Psoas muscle (tissue), 8 donors: Measurements from ENCODE around the gene CDC42SE2. TPM values are rescaled to one million over a fixed set of nuclear protein-coding genes. Genes with fewer than 3 reads are reported as not detected.

ENCODE experiments used
- ATAC-seq, 4 donors: fragments of 200-7000 bp; cut with Tn5 transposase; one replicate each; pipeline ENCODE4 v1.9.1; 2020; ENCODE audit warnings: moderate library complexity in 3 of 4, mild to moderate bottlenecking in 2 of 4
- DNase-seq, 2 donors: peaks; one replicate each; pipeline ENCODE4 v3.0.0-alpha.2; 2020
- H3K27ac ChIP-seq: fragments of 200-600 bp; one replicate; pipeline ENCODE4 v1.8.0; 2022
- H3K27me3 ChIP-seq, 3 donors: fragments of 200-600 bp in 1 of 3; one replicate each; pipeline versions ENCODE4 v1.6.1 to v1.8.0; 2013 to 2022; ENCODE audit warnings: low read length in 2 of 3, mild to moderate bottlenecking in 2 of 3, moderate library complexity in 1 of 3; ENCODE audit not compliant: insufficient read depth in 3 of 3
- H3K36me3 ChIP-seq, 2 donors: fragments of 200-600 bp in 1 of 2; one replicate each; pipeline versions ENCODE4 v1.6.1 to v1.8.0; 2013 to 2022; ENCODE audit warnings: low read depth in 1 of 2, mild to moderate bottlenecking in 1 of 2, moderate library complexity in 1 of 2; ENCODE audit not compliant: insufficient read depth in 1 of 2
- H3K4me1 ChIP-seq: fragments of 200-600 bp; one replicate; pipeline ENCODE4 v1.8.0; 2022
- H3K4me3 ChIP-seq: fragments of 200-600 bp; one replicate; pipeline ENCODE4 v1.8.0; 2022; ENCODE audit warnings: mild to moderate bottlenecking
- H3K9me3 ChIP-seq: fragments of 200-600 bp; one replicate; pipeline ENCODE4 v1.8.0; 2022
- CTCF ChIP-seq: fragments of 200-600 bp; IDR thresholded peaks from one replicate; pipeline ENCODE4 v1.8.0; 2022; ENCODE audit warnings: antibody characterized with exemption
- WGBS, 3 donors: extraction: QIAGEN DNeasy Blood & Tissue Kit; methylation state at CpG; one replicate each; pipeline versions ENCODE4 v1.1.6 to v1.1.7; 2013; 5-methylcytosine and 5-hydroxymethylcytosine counted together
- intact Hi-C, 2 donors: fragments of 100-400 bp; cut with DNase I; formaldehyde crosslinking; loops; one replicate each; pipeline versions ENCODE4 v1.11.0 to v1.14.2; 2022
- polyA plus RNA-seq, 3 donors: library from polyadenylated mRNA; stranded (reverse); fragments of 200-250 nt; gene quantifications; one replicate each; pipeline ENCODE4 v1.2.3, GENCODE V29; 2013
- total RNA-seq, 4 donors: library from RNA; stranded (reverse); fragmentation: NEBNext Ultra II Directional in 2 of 4; extraction: Animal tissue kit (Norgen Biotek cat#: 25700) in 2 of 4; gene quantifications; one replicate each; pipeline versions ENCODE4 v1.2.1 to v1.2.4, GENCODE V29; 2021 to 2023
- donor health status: healthy with polysubstance abuse.
- donor health status: DM: no; HTN: no; CAD: no; lungs with moderate emphysema.
- donor health status: Bipolar disorder and iron deficiency.
- donor health status: healthy.
- donor health status: DM: yes; HTN: yes; CAD: no.
- donor health status: DM: no; HTN: no; CAD: no.
- donor health status: DM: no; HTN: no; CAD: no.
- donor health status: DM: yes; HTN: yes; CAD: no.

Gene CDC42SE2
- total and polyA plus RNA-seq, 7 donors, result 8.5 to 39.2 (median 10.5) TPM

DNA sequence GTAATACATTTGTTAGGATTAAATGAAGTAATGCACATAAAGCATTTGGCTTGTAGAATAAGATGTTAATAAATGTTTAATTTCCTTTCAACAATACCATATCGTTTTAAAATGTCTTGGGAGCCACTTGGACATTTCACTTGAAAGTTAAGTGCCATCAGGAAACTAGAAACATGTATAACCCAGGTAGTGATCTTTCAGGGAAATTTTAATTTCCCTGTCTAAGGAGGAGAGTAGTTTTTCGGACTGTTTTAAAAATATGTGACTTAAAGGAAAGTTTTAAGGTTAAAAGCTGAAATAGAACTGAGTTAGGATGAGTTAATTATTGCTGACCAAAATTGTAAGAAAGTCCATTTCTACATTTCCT, 18.0 kb downstream of the CDC42SE2 start:
- TF ChIP-seq CTCF, result no peak
- DNase-seq, result no peak

DNA sequence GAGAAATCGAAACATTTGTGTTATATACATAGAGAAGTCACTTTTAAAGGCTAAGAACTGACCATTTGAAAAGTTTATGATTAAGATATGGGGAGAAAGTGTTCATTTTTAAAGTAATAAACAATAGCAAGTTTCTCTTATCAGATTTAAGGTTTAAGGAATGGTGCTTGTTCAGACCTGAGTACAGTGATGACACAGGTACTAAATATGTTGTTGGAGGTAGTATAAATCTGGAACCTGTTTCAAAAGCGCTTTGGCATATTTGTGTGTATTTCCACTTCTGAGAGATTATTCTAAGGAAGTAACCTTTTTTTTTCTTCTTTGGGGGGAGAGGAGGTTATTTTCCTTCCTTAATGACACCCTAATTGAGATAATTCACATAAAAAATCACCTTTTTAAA, 18.4 kb downstream of the CDC42SE2 start:
- TF ChIP-seq CTCF, result no peak
- intact Hi-C loops, result no loop called here
- H3K4me1 ChIP-seq, result peaks cover 8% of the 10 kb centered on the region
- no peak overlapping the region for H3K27ac ChIP-seq
- H3K36me3 ChIP-seq, result no peaks in the 10 kb centered on the region
- DNase-seq, result no peak
- H3K9me3 ChIP-seq, result no peaks in the 10 kb centered on the region
- H3K4me3 ChIP-seq, result no peak overlapping the region
- ATAC-seq, result no peak
- no peaks in the 10 kb centered on the region for H3K27me3 ChIP-seq
- WGBS, 3 donors, result 90 to 92% (median 90%) methylated on average over 2 of the region's 2 CpGs

More for the DNA sequence above, 18.0 kb downstream of the CDC42SE2 start:
- H3K9me3 ChIP-seq, result no peaks in the 10 kb centered on the region
- intact Hi-C loops, result no loop called here
- peaks cover 8% of the 10 kb centered on the region for H3K4me1 ChIP-seq
- WGBS, 3 donors, result 45 to 55% (median 53%) methylated on average over 2 of the region's 2 CpGs
- ATAC-seq, result no peak
- no peaks in the 10 kb centered on the region for H3K36me3 ChIP-seq
- H3K27me3 ChIP-seq, result no peaks in the 10 kb centered on the region
- no peak overlapping the region for H3K4me3 ChIP-seq
- no peak overlapping the region for H3K27ac ChIP-seq

GRCh38 chr5:131285703-131286399, 22.0 kb downstream of the CDC42SE2 start:
- no peaks in the 10 kb centered on the region for H3K4me1 ChIP-seq
- H3K27me3 ChIP-seq, result no peaks in the 10 kb centered on the region
- DNase-seq (no peak), ATAC-seq (no peak)
- H3K27ac ChIP-seq, result no peak overlapping the region
- no peaks in the 10 kb centered on the region for H3K36me3 ChIP-seq
- intact Hi-C loops, result no loop called here
- no peaks in the 10 kb centered on the region for H3K9me3 ChIP-seq
- WGBS, 3 donors, result 93 to 100% (median 95%) methylated on average over 1 of the region's 1 CpG
- TF ChIP-seq CTCF, result no peak
- no peak overlapping the region for H3K4me3 ChIP-seq

DNA sequence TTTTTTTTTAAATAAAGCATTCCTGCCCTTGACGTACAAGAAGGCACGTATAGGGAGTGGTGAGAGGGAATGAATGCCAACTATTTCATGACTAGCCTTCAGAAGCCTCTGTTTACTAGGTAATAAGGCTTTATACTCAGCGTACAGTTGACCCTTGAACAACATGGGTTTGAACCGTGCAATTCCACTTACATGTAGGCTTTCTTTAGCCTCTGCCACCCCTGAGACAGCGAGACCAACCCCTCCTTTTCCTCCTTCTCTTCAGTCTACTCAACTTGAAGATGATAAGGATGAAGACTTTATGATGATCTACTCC, 22.5 kb downstream of the CDC42SE2 start:
- 92 to 96% (median 93%) methylated on average over 5 of the region's 5 CpGs for whole genome bisulfite sequencing, 3 donors
- Histone ChIP-seq H3K9me3 (no peaks in the 10 kb centered on the region), H3K27ac (no peak overlapping the region), H3K36me3 (no peaks in the 10 kb centered on the region), H3K27me3 (no peaks in the 10 kb centered on the region), H3K4me1 (no peaks in the 10 kb centered on the region), H3K4me3 (no peak overlapping the region)
- ATAC-seq (no peak), DNase-seq (no peak)
- intact Hi-C loops, result no loop called here
- no peak for TF ChIP-seq CTCF

DNA sequence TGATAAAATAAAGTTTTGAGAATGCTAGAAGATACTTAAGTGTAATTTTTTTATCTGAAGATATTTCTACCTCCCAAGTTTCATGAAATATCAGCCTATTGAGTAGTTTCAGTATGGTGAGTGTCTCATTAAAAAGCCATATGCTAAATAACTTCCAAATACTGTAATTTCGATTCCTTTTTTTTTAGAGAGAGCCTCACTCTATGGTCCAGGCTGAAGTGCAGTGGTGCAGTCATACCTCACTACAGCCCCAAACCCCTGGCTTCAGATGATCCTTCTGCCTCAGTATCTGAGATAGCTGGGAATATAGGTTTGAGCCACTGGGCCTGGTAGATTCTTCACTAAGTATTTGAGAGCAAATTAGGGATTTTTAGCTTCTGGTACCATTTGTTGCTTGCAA, 24.5 kb downstream of the CDC42SE2 start:
- H3K4me3 ChIP-seq, result no peak overlapping the region
- no peak overlapping the region for H3K27ac ChIP-seq
- DNase-seq, result no peak
- 84 to 93% (median 87%) methylated on average over 1 of the region's 1 CpG for WGBS, 3 donors
- no peaks in the 10 kb centered on the region for H3K9me3 ChIP-seq
- no peaks in the 10 kb centered on the region for H3K27me3 ChIP-seq
- intact Hi-C loops, result no loop called here
- no peak for ATAC-seq
- no peak for TF ChIP-seq CTCF
- H3K36me3 ChIP-seq, result no peaks in the 10 kb centered on the region
- no peaks in the 10 kb centered on the region for H3K4me1 ChIP-seq
